Hematopoietic multipotent progenitor cell treated with erythropoietin and hydrocortisone succinate and interleukin-3 and kit ligand, for 8 days (in vitro differentiated cells): ENCODE results near the gene PLA2G4F.

Source experiments
- DNase-seq: peaks from one replicate; pipeline ENCODE4 v3.0.0-alpha.2; 2015

Gene PLA2G4F

DNA sequence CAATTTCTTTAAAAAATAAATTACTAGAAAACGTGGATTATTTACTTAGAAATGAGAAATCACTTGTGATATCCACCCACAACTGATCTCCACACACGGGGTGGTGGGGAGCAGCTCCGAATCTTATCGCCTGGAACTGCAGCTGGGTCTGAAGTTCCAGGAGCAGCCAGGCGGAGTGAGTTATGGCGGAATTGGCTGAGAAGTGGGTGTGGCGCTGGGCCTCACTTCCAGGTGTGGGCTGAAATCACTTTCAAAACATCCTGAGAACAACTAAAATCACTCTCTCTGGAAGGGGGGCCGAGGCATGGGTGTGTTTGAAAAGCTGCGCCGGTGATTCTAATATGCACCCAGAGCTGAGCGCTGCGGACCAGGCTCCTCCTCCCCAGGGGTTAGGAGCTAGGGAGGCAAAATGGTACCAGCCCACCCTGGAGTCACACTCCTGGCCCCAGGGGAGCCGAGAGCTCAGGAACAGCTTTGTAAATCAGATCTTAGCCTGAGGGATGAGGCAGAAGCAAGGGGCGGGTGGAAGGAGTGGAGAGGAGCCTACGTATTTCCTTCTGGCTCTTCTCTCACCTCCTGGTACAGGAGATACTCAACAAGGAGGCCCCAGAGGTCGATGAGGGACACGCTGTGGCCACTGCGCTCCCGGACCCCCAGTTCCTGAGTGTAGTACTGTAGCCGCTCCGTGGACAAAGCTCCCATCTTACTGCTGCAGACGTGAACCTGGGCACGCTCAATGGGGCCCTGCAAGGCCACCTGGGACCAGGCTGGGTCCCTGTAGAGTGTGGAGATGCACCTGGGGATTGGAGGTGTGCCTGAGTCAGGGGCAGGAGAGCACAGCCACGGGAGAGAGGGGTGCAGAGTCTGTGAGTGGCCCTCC is 9.6 kb downstream of the PLA2G4F start:
- DNase-seq = no peak

DNA sequence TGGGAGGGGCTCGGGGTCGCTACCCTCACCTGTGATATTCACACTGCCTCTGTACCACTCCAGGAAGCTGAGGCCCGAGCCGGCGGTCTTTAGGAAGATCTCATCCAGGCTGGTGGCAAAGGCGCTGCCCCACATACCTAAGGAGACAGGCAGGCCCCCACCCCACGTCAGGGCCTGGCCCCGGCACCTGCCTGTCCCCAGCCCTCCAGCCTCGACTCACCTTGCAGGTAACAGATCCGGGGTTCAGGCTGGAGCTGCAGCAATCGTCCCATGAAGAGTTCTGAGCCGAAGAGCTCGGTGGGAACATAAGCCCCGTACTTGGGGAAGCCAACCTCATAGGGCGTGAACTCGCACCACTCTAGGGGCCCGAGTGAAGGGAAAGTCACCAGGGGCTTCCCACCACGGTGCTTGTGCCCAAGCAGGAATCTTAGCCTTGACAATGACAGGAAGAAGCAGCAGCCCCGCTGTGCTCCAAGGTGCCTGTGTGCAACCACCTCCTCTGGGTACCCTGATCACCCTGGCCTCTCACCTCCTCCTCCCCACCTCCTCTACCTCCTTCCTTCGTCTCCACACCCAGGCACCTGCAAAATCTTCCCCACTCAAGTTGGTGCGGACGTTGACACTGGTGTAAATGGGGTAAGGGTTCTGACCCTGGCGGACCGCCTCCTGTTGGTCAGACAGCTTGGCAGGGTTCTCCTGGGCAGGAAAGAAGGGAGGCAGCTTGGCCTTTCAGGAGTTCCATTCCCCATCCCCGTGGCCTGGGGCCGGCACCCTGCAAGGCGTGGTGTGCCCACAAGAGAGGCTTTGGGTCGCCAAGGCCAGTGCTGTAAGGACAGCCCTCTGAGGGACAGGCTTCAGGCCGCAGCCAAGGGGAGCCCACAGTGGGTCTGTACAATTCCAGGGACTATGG is 10.6 kb downstream of the PLA2G4F start:
- no peak for DNase-seq

DNA sequence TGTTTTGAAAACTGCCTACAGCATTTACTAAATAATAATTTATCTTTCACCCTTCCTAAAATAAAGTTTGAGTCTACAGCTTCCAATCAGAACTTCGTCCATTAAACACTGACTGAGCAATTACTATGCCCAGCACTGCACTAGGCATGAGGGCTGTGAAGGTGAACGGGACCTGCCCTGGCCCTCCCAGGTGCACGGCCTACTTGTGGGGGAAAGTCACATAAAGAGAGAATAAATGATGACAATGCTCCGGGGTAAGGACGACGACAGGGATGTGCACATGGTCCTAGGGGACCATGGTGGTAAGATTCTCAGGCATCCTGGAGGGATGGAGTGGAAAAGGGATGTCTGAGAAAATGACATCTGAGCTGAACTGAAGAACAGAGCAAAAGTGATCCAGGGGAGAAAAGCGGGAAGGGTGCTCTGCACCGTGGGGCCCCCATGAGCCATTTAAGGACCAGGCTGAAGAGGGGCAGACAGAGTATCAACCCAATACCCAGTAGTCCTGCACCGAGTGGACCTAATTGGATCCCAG is 11.5 kb downstream of the PLA2G4F start:
- no peak for DNase-seq

DNA sequence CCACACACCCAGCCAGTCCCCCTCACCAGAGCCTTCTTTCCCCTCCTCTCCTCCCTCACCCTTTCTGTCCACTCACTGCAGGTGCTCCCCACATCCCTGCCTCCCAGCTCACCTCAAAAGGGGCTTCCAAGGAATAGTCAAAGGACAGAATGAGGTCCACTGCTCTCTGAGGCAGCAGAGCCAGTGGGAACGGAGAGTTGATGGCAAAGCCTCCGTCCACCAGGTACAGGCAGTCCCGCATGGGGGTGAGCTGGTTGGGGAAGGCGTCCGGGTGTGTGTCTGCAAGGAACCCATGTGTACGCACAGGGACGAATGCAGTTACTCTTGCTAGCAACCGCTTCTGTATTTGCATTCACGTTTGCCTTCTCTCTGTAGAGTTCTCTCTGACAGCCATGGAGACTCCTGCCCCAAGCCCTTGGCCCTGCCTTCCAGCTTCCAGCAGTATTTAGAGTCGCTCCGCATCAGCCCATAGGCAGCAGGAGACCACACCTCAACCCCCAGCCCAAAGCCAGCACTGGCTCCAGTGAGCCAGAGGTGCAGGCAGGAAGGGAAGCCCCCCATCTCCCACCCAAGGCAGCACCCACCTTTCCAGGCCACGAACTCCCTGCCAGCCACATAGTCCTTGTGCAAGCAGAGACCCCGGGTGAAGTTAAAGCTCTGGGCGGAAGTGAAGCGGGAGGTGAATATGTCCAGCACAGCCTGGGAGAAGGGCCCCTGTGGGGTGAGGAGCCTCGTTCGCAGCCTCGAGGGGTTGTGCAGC is 12.4 kb downstream of the PLA2G4F start:
- no peak for DNase-seq

DNA sequence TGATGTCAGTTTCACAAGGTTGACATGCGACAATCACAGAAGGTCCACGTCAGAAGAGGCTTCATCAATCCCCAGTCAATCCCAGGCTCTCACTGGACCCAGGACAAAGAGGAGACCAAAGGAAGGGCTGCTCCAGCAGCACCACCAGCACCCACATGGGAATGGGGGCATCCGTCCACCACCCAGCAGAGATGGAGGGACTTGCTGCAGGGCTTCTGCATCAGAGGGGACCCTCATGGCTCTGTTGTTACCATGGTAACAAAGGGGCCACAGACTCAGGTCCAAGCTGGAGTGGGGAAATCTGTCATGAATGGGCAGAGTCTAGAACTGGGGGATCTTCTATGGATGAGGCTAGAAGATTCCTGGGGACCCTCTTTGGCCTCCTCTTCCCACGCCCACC is 13.1 kb downstream of the PLA2G4F start:
- DNase-seq = no peak

DNA sequence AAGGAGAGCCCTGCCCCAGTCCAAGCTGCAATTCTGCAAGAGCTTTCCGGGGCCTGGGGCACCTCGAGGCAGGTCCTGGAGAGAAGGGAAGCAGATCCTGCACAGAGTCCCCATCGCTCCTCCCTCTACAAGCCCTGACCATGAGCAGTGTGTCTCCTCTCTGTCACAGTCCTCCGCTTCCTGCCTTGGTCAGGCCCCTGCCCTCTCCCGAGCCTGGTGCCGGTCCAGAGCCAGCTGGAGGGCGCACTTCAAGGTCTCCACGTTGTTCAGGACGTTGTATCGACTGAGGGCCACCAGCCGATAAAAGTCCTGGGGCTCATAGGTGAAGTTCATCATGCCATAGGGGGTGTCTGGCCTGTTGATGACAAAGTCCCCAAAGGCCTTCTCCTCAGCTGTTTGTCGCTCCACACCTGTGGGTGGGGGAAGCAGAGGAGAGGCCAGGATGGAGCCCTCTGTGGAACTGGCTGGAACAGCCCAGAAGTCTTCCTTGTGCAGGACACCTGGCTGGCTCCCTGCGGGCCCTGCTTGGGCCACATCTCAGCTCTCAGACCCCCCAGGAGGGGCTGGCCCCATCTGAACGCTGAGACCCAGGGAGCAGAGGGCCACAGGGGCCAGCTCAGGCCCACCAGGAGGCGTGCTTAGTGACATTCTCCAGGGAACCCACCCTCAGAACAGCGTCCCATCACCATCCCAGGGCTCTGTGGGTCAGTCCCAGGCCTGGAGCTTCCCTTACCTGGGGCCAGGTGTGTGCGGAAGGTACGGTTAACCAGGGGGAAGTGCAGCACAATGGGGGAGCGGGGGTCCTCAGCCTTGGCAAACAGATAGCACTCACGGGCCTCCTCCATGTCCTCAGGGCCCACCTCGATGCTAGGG is 14.4 kb downstream of the PLA2G4F start:
- no peak for DNase-seq

DNA sequence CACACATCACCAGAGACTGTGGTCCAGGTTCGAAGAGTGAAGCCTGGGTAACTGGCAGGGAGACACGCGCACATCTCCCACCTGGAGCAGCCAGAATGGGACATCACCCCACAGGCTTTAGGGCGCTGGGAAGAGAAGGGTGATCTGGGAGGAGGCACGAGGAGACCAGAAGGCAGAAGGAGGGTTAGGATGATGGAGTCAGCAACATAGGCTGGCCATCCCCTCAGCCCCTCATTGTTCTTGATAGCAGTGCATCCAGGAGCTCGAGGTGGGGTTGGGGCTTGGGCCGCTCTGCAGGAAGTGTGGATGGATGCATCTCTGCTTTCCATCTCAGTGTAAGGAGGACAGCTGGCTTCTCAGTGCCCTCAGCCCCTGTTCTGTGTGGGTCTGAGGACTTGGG is 15.2 kb downstream of the PLA2G4F start:
- no peak for DNase-seq

DNA sequence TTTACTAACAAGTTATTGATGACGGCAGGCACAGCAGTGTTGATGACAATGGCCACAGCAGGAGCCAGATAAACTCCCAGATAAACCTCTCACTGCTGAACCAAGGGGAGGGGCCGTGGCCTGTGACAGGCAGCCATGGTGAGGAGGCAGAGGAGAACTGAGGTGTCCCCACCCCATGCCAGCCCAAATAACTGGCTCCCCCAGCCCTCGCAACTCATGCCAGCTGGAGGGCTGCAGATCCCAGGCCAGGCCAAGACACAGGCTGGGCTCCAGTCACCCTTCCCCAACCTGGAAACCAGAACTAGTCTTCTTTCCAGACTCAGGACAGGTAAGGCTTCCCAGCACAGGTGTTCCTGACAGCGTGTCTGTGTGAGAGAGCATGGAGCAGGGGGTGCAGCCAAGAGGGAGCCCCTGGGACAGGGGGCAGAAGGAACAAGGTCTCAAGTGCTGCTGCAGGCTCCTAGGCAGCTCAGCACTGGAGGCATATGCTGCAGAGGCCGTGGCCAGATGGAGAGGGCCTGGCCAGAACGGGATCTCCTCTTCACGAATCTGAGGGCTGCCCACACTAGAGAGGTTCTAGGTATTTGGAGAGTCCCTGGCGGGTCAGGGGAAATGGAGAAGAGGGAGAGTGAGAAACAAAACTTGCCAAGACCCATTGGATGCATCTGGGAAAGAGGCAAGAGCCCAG is 15.9 kb downstream of the PLA2G4F start:
- no peak for DNase-seq

DNA sequence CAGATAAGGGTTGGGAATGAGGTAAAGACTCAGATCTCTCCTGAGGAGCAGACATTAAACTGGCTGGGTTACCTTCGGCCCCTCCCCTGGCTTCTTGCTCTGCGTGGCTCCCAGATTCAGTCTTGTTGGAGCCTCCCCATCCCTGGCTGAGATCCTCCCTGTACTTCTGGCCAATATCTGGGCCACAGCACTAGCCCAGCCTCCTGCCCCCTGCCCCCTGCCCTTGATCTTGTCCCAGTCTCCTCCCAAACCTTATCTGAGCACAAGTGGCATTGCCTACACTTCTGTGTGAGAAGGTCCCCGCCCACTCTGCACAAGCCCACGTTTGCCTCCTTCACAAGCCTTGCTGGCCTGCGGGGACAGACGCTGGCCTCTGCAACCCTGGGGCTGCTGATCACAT is 16.8 kb downstream of the PLA2G4F start:
- peak; percentile 53 for DNase-seq

DNA sequence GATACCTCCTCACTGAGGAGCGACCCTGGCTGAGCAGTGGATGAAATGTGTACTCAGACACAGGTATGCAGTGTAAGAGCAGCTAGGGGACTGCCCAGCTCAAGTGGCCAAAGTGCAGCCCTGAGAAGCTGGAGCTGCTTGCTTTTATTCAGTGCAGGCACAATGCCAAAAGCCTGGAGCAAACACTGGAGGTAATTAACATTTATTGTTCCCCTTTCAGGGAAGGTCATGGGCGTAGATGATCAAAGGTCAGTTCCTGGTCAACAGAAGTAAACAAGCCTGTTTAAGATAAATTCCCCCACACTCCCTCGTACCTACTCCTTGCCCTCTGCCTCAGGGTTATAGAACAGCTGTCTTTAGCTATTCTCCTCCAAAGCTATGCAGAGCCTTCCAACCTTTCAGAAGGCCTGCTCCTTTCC is 17.5 kb downstream of the PLA2G4F start:
- DNase-seq = no peak

DNA sequence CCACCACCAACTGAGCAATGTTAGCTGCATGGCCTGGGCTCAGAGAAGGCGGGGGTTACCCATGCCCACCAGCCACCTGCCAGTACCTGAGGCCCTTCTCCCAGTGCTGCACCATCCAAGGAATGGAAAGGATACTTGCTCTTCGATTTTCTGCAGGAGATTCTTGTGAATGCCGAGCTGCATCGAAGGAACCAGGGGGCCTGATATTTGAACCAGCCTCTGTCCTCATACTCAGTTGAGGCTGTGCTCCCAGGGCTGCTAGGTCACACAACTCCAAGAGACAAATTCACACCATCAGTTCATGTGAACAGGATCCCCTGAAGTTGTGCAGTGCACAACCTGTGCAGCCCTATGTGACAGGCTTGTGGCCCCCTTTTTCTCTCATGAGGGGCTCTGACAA is 18.0 kb downstream of the PLA2G4F start:
- DNase-seq = no peak

DNA sequence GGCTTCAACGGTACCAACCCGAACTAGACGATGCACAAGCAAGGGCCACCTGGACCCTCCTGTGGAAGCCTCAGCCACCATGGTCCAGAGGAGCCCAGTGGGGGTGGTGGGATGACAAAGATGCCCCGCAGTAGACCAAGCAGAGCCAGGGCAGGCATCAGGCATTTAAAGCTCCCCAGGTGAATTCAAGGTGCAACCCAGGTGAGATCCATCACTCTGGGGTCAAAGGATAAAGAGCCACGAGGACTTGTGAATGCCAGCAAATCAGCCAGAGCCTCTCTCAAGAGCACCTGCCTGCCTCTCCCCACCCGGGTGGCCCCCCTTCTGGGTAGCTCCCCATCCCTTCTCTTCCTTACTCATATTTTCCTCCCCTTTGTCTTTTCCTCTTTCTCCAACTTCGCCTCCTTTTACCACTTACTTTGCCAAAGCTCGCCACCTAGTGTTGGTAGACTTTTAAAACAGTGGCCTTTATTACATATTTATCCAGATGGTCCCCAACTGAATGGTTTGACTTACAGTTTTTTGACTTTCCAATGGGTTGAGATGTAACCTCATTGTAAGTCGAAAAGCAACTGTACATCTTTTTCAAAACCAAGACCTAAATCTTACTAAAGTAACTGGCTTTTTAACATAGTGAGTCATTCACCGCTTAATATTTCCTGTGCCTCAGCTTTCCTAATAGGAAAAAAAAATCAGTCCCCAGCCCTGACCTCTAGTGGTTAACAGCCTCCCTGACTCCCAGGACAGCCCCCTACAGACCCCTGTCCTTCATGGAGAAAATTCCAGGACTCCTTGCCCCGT is 18.8 kb downstream of the PLA2G4F start:
- DNase-seq = peak; percentile 56

DNA sequence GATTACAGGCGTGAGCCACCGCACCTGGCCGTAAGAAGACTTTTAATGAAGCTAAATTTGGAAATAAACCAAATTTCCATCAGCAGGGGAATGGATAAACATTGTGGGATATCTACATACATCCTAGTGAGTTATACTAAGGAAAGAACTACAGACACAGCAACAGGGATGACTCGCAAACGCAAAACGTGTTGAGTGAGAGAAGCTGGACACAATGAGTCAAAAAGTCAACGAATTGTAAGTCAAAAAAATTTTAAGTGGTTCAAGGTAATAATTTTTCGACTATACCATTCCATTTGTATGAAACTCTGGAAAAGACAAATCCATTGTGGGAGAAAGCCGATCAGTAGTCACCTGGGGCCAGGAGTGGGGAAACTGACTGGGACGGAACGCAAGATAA is 19.9 kb downstream of the PLA2G4F start:
- no peak for DNase-seq

DNA sequence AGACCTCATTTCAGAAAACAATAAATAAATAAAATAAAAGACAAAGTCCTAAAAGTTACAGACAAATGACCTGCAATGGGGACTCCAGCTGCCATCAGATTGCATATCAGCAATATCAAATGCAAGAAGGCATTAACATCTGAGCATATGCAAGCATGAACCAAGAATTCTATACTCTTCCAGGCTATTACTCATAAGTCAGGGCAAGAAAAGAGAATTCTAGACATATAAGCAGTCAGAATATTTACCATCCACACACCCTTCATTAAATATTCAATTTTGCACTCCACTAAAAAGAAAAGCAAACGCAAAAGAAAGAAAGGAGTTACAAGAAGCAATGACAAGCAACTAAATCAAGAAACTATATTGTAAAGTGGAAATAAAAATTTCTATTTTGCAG is 21.1 kb downstream of the PLA2G4F start:
- DNase-seq = no peak

DNA sequence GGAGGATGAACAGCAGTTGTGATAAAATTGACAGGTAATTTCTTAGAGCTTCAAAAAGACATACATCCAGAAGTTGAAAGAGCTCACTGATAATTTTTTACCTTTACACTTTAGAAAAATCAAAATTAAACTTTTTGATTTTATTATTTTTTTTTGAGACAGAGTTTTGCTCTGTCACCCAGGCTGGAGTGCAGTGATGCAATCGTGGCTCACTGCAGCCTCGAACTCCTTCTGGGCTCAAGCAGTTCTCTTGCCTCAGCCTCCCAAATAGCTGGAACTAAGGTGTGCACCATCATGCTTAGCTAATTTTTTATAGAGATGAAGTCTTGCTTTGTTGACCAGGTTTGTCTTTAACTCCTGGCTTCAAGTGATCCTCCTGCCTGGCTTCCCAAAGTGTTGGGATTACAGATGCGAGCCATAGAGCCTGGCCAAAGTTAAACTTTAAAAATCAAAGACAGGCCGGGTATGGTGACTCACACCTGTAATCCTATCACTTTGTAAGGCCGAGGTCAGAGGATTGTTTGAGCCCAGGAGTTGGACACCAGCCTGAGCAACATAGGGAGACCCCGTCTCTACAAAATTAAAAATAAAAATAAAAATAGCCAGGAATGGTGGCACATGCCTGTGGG is 21.7 kb downstream of the PLA2G4F start:
- no peak for DNase-seq

DNA sequence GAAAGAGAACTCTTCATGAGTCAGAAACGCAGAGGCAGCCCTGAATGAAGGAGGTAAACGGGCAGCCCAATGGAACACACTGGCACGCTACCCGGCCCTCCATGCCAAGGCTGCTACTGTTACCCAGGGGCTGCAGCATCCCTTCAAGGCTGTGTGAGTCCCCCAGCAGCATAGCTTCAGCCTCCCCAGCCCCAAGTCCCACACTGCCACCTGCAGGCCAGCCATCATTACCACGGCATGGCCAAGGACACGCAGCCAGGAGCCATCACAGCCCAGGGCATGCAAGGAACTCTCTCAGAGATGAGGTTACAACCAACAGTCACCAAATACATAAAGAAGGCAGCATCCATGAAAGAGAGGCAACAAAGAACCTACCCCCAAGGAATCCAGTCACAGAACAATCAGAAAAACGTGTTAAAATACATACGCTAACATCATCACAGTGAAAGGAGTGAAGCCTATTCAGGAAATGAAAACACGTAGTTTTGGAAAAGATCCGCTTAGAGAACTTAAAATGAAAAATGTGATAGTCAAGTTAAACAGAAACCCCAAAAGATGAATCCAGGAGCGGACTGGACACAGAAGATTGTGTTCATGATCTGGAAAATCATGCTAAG is 22.4 kb downstream of the PLA2G4F start:
- DNase-seq = peak; percentile 59

DNA sequence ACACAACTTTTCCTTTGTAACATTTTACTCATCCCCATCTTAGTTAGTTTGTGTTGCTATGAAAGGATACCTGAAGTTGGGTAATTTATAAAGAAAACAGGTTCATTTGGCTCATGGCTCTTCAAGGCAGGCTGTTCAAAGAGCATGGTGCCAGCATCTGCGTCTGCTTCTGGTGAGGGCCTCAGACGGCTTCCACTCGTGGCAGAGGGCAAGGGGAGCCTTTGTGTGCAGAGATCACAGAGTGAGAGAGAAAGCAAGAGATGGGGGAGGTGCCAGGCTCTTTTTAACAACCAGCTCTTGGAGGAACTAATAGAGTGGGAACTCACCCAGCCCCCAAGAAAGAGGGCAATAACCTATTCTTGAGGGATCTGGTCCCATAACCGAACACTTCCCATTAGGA is 23.1 kb downstream of the PLA2G4F start:
- DNase-seq = no peak

DNA sequence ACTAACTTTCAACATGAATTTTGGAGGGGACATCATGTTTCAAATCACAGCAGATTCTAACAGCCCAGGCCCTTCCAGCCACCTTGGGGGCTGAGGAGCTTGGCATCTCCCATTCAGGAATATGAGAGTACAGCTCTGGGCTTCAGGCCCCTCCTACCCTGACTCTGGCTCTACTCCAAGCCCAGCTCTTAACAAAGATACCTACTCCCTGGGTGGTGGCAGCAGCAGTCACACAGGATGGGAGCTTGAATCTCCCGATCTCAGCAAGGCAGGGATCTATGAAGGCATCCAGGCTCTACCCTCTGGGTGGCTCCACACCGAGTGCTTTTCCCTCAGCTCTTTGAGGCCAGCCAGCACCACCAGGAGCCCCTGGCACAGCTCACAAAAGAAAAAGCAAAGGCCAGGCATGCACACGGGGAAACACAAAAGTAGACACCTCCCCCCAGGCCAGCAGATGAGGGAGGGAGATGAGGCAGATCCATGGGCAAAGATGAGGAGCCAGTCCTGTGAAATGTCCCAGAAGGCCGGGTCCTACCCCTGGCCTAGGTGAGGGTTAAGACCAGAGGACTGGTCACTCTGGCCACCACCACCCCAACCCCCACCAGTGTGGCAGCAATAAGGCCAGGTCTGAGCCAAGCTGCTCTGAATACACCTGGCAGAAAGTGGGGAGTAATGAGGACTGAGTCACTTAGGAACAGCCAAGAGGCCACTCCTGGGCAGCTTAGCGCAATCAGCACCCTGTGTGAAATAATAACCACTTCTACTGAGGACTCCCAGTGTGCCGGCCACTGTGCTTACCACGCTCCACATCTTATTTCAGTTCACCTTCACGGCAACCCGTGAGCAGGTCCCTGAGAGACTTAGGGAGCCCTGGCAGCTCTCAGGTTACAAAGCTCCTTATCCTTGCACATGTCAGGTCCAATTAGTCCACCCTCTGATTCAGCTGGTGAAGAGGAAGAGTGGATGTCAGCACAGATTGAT is 24.3 kb downstream of the PLA2G4F start:
- no peak for DNase-seq
